GM18511 (cell line): ENCODE measurements around the gene NLRP13.

Experiments used
- ATAC-seq: cut with Tn5 transposase; IDR thresholded peaks from one replicate; pipeline ENCODE4 v1.9.1; 2021; ENCODE audit warnings: mild to moderate bottlenecking, moderate library complexity; ENCODE audit not compliant: unreplicated experiment

The NLRP13 gene

DNA sequence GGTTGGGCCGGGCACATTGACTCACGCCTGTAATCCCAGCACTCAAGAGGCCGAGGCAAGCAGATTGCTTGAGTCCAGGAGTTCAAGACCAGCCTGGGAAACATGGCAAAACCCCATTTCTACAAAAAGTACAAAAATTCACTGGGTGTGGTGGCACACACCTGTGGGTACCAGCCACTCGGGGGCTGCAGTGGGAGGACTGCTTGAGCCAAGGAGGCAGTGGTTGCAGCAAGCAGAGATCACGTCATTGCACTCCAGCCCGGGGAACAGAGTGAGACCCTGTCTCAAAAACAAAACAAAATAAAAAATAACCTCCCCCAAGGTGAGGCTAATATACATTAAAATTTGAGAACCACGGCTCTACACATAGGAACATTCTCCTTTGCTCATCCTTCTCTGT is 24.9 kb downstream of the NLRP13 start:
- ATAC-seq: no peak

DNA sequence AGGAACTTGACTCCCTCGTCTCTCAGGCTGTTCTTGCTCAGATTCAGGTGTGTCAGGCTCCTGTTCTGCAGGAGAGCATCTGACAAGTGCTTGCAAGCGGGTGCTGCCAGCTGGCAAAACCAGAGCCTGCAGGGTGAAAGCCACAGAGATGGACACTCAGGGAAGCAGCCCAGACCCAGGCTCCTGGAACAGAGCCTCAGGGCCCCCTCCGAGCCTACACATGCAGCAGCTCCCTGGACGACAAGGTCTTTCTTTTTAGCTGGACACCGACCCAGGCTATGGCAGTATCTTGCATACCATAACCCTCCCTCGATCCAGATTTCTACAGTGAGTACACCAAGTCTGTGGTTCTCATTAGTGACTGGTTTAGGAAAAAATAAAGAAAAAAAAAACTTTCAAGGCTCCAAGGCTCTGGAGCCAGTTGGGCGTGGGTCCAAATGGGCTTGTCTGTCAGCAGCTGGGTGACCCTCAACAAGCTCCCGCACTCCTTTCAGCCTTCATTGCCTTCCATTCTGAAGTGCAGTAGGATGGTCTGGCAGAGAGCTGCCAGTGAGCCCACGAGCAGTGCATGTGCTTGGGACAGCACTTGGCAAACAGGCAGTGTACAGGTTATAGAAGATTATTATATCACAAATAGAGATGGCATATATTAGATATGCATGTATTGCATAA is 29.9 kb downstream of the NLRP13 start:
- ATAC-seq: no peak

DNA sequence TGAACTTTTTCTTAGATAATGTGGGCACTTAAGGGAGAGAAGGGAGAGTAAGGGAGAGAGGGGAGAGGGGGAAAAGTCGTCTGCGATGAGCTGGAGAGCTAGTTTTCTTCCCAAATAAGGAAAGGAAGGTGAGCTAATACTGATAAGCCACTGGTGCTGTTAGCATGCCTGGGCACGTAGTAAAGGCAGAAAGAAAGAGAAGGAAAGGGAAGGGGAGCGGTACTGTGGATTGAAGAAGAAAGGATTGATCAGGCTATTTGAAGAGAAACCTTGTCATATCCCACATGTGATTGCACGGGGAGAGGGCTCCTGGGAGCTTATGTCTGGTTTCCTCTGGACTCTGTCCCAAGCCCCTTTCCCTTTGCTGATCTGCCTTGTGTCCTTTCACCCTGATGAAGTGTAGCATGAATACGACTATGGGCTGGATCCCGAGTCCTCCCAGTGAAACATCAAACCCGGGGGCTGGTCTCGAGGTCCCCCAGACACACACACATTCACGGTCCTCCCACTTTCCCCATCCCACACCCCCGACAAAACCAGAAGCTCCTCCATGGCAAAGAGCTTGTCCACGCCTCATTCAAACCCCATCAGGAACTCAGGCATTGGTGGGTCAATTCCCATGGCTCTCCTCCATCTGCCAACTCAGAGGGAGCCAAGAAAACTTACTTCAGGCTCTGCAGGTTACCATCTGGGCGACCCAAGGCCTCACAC is 30.6 kb downstream of the NLRP13 start:
- no peak for ATAC-seq

DNA sequence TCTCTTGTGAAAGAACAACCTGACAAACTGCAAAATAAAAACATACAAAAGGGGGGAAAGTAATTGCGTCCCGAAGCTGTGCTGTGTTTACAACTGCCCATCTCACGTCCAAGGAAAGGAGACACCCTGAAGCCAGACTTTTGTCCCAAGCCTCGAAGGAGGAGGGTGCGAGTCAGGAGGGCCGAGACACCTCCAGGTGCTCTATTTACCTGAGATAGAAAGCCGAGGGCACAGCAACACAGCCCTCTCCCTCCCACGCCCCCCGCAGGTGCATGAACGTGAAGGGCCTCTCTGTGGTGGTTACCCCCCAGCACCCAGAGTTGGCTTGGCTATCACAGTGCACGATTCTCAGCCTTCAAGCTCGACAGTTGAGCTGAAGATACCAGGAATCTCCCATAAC is 33.2 kb downstream of the NLRP13 start:
- no peak for ATAC-seq

DNA sequence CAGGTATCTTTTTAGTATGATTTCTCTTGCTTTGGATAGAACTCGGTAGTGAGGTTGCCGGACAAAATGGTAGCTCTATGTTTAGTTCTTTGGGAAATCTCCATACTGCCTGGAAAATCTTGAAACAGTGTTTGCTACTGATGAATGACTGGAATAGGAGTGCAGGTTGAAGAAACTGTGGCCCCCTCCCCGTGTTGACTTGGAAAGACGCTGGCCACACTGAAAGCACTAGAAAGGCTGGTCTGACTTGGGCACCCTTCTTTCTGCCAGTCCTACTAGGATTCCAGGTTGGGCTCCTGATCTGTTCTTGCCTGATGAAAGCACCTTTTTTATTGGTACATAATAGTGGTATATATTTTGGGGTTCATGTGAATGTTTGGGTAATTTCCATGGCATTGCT is 49.5 kb downstream of the NLRP13 start:
- no peak for ATAC-seq

DNA sequence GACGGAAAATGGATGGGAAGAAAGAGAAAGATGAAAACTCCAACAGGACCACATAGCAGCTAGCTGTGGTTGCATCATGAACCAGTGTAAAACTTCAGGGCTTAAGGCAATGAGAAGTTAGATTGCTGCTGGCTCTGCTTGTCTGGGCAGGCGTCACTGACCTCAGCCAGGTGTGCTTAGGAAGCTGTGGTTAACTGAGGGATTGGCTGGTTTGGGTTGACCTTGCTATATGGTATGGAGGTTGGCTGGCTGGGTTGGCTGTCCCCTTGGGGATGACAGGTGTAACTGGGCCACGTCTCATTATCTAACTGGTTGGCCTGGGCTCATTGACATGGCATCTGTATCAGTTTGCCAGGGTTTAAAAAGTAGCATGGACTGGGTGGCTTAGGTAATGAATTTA is 54.9 kb downstream of the NLRP13 start:
- ATAC-seq: no peak

DNA sequence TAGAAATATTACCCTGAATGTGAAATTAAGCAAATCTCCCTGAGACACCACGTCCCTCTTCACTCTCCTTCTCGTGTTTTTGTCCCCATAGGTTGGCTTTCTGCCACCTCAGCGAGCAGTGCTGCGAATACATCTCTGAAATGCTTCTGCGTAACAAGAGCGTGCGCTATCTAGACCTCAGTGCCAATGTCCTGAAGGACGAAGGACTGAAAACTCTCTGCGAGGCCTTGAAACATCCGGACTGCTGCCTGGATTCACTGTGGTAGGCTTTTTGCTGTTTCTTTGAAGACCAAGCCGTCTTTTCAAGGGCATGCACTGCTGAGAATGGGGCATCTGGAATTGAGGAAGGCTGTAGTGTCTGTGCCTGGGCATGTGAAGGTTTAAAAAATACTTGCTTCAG is 61.4 kb downstream of the NLRP13 start:
- ATAC-seq: no peak

DNA sequence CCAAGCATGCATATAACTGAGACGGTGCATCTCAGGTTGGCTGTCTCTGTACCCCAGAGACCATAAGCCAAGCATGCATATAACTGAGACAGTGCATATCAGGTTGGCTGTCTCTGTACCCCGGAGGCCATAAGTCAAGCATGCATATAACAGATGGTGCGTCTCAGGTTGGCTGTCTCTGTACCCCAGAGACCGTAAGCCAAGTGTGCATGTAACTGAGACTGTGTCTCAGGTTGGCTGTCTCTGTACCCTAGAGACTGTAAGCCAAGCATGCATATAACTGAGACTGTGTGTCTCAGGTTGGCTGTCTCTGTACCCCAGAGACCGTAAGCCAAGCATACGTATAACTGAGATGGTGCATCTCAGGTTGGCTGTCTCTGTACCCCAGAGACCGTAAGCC is 65.0 kb downstream of the NLRP13 start:
- ATAC-seq: no peak

DNA sequence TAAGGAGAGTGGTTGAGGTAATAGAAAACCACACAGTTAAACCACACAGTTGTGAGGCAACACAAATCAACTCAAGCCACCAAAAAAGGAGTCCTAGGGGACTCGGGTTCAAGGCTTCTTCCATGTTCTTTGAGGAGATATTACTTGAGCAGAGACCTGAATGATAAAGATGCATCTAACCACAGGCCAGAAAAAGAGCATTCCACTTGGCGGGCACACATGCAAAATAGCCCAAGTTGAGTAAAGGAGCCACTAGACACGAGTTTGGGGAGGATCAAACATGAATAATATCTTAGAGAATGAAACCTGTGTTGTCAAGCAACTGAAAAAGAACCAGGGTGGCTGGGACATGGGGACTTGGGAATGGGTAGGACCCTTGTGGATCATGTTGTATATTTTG is 65.6 kb downstream of the NLRP13 start:
- ATAC-seq: no peak

DNA sequence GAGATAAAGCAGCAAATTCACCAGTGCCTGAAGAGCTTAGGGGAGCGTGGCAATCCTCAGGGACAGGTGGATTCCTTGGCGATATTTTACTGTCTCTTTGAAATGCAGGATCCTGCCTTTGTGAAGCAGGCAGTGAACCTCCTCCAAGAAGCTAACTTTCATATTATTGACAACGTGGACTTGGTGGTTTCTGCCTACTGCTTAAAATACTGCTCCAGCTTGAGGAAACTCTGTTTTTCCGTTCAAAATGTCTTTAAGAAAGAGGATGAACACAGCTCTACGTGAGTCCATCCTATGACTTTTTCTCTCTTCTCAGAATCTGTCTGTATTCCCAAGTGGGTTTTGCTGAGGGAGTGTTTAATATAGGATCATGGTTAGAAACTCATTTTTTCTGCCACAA is 73.2 kb downstream of the NLRP13 start:
- no peak for ATAC-seq

DNA sequence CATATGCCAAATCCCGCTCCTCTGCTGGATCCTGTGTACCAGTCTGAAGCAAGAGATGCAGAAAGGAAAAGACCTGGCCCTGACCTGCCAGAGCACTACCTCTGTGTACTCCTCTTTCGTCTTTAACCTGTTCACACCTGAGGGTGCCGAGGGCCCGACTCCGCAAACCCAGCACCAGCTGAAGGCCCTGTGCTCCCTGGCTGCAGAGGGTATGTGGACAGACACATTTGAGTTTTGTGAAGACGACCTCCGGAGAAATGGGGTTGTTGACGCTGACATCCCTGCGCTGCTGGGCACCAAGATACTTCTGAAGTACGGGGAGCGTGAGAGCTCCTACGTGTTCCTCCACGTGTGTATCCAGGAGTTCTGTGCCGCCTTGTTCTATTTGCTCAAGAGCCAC is 73.7 kb downstream of the NLRP13 start:
- no peak for ATAC-seq

DNA sequence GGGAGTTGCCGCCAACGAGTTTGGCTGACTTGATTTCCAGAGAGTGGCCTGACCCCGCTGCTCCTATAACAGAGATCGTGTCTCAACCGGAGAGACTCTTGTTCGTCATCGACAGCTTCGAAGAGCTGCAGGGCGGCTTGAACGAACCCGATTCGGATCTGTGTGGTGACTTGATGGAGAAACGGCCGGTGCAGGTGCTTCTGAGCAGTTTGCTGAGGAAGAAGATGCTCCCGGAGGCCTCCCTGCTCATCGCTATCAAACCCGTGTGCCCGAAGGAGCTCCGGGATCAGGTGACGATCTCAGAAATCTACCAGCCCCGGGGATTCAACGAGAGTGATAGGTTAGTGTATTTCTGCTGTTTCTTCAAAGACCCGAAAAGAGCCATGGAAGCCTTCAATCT is 74.2 kb downstream of the NLRP13 start:
- ATAC-seq: no peak

DNA sequence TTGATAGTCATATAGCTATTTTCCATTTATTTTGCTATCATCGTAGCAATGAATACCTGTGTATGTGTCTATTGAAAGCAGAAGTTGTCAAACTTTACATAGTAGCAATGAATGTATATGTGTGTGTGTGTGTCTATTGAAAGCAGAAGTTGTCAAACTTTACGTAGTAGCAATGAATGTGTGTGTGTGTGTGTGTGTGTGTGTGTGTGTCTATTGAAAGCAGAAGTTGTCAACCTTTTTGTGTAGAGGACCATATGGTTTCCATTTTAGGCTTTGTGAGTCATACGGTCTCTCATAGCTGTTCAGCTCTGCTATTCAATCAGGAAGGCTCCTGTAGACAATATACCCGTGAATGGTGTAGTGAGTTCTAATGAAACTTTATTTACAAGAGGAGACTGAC is 75.0 kb downstream of the NLRP13 start:
- no peak for ATAC-seq

DNA sequence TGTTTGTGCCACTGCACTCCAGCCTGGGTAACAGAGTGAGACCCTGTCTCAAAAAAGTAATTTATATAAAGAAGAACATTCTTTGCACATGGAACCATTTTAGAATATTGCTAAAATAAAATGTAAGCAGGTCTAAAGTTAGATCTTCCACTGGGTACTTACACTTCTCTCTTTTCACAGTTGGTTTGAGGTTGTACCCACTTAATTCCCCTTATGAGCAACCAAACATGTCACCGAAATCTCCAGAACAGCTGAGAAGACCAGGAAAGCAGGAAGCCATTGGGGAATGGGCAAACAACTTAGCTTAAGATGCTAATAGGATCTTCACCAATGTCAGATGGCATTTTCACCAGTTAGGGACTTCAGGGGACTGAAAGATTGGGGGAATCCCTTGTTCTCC is 77.0 kb downstream of the NLRP13 start:
- ATAC-seq: no peak
